ENCODE data around the gene CAMK2N1. TPM values are rescaled to one million over a fixed set of nuclear protein-coding genes. Genes with fewer than 3 reads are reported as not detected.
A peak's percentile ranks its signal among the peaks of the same experiment; 100 is the strongest.

CAMK2N1 gene
- total RNA-seq, 4 donors from 2014 or later: 3.2 to 12.2 (median 8.1) TPM

DNA sequence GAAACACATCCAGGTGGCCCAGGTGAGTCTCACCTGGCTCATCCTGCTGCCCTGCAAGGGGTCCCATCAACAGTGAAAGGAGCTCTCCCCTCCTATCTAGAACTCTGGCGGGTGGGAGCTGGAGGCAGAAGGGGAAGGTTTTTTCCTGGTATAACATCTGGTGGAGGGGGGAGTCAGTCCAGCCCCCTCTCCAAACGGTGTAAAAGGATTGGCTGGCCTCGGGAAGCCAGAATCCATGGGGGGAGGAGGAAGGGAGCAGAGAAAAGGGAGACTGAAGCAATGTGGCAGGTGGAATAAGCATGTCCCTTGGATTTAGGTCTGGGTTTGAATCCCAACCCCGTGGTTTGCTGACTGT is 1.2 kb upstream of the CAMK2N1 start:
- Histone ChIP-seq H3K27ac (no peak overlapping the region), H3K4me1 (peaks cover 14 to 25% of the 10 kb centered on the region in 2 donors), H3K36me3 (no peaks in the 10 kb centered on the region), H3K27me3 (peaks cover 8% of the 10 kb centered on the region), H3K4me3 (replicated peaks in 1 of 3) (no peak overlapping the region), H3K9me3 (no peaks in the 10 kb centered on the region)
- WGBS, 2 donors: 31 to 34% methylated on average over 4 of the region's 4 CpGs
- intact Hi-C loops (cut with DNase I): no loop called here
- TF ChIP-seq, protein P1, sequence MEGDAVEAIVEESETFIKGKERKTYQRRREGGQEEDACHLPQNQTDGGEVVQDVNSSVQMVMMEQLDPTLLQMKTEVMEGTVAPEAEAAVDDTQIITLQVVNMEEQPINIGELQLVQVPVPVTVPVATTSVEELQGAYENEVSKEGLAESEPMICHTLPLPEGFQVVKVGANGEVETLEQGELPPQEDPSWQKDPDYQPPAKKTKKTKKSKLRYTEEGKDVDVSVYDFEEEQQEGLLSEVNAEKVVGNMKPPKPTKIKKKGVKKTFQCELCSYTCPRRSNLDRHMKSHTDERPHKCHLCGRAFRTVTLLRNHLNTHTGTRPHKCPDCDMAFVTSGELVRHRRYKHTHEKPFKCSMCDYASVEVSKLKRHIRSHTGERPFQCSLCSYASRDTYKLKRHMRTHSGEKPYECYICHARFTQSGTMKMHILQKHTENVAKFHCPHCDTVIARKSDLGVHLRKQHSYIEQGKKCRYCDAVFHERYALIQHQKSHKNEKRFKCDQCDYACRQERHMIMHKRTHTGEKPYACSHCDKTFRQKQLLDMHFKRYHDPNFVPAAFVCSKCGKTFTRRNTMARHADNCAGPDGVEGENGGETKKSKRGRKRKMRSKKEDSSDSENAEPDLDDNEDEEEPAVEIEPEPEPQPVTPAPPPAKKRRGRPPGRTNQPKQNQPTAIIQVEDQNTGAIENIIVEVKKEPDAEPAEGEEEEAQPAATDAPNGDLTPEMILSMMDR (IDR thresholded peaks at IDR 0.05): no peak
- TF ChIP-seq POLR2A (IDR thresholded peaks at IDR 0.05): no peak
- no peak for DNase-seq

DNA sequence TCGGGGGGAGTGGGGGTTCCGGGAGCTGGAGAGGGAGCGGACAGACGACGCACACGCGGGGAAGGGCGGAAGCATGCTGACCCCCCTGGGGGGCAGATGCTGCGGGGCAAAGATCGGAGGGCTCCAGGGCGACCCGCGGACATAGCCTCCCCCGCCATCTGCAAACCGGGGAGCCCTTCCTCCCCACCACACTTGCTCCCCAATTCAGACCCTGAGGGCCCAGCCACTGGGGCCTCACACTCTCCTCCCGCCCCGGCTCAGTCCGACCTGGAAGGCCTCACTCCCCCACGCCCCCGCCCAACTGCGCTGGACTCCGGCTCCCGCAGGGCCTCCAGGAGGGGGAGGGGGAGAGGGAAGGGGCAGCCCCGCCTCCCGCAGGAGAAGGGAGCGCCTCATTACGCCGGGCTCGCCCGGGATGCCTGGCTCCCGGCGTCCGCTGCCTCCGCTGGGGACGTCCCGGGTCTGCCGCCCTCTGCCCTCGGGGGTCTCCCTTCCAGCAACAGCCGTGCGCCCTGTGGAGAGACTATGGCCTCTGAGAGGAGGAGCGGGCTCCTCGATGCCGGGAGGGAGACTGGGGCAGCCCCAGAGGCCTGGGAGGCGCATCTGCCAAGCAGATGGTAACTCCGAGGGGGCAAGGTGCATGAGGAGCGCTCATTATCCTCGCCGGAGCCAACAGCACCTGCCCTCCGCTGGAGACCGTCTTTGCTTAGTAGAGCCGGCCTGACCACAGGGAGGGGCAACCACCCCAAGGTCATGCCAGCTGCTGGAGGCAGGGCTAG is 636 bp upstream of the CAMK2N1 start:
- intact Hi-C loops (cut with DNase I): no loop called here

DNA sequence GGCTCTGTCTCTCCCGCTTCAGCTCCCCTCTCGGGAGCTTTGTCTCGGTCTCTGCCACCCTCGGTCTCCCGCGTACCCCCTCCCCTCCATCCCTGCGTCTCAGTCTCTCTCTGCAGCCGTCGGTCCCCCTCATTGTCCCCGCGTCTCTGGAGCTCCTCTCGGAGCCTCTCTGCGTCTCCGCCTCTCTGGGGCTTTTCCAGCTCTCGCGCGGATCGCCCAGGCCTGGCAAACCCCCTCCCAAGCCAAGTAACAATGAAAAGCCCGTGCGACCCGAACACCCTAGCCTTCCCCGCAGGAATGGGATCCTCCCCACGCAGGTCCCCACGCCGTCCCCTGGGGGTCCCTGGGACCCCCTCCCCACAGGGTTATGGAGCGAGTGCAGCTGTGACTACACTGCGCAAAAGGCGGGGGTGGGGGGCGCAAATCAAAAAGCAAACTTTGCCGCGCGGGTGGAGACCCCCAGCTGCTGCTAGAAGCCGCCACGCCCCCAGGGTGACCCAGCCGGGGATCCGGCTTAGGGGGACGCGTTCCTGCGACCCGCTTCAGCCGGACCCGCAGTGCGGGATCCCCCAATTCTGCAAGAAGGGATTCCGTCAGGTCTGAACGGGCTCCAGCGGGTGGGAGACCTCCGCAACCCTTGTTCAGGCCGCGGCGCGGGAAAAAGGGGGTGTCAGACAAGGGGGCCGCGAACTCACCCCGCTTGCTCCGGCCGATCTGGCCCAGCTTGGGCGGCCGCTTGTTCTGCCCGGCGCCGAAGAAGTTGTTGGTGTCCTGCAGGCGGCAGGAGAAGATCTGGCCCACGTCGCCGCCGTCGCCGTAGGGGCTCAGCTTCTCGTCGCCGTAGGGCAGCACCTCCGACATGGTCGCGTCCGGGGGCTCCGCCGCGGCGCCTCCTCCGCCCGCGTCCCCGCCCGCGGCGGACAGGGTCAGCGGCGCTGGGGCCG is 1.2 kb downstream of the CAMK2N1 start:
- Histone ChIP-seq H3K36me3 (no peaks in the 10 kb centered on the region), H3K4me1 (peaks cover 14 to 25% of the 10 kb centered on the region in 2 donors), H3K27ac (no peak overlapping the region), H3K9me3 (no peaks in the 10 kb centered on the region), H3K4me3 (replicated peaks in 1 of 3) (peak overlapping the region; percentile 10 to 59 (median 17)), H3K27me3 (peaks cover 8% of the 10 kb centered on the region)
- TF ChIP-seq POLR2A (IDR thresholded peaks at IDR 0.05): no peak
- TF ChIP-seq, protein P1 (IDR thresholded peaks at IDR 0.05): no peak
- intact Hi-C loops (cut with DNase I): no loop called here
- peak in 1 of 2 donors; percentile 34 for DNase-seq
- WGBS, 2 donors: 0 to 2% methylated on average over 24 to 55 of the region's 89 CpGs

More for the DNA sequence above, 636 bp upstream of the CAMK2N1 start:
- peak overlapping the region; percentile 4 to 59 (median 23) for H3K4me3 ChIP-seq (replicated peaks in 1 of 3)
- no peaks in the 10 kb centered on the region for H3K9me3 ChIP-seq
- peak overlapping the region; percentile 18 to 50 (median 32) for H3K27ac ChIP-seq
- no peaks in the 10 kb centered on the region for H3K36me3 ChIP-seq
- H3K27me3 ChIP-seq: peaks cover 8% of the 10 kb centered on the region
- whole genome bisulfite sequencing, 2 donors: 13% methylated on average over 11 of the region's 51 CpGs; no CpG with 5 or more reads in 1 of the 2 donors
- TF ChIP-seq, protein P1 (IDR thresholded peaks at IDR 0.05): no peak
- no peak for TF ChIP-seq POLR2A (IDR thresholded peaks at IDR 0.05)
- H3K4me1 ChIP-seq: peaks cover 14 to 25% of the 10 kb centered on the region in 2 donors
- peak; percentile 71 to 87 for DNase-seq

DNA sequence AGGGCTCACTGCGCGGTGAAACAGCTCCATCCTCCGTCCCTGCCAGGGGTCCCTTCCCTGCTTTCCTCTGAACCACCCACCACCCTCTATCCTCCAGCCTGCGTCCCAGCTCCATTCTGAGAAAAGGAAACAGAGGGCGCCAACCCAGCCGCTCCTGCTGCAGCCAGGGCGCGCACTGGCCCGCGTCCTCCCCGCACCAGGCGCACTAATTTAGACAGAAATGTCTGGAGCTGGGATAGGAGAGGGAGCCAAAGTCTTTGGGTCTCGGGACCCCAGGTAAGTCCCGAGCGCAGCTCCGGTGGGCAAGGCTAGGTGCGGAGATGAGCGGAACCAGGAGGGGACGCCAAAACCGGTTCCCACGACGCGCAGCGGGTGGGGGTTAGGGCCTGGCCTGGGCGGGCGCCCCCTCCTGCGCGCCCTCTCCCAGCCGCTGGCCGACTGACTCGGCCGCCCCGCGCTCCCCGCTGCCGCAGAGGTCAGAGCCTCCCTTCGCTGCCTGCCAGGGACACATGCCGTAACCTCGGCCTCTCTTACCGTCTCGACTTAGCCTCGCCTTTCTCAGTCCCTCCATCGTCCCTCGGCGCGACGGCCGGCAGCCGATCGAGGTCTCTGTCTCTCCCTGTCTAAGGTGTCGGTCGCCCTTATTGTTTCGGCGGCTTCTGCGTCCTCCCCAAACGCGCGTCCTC is 2.0 kb downstream of the CAMK2N1 start:
- intact Hi-C loops (cut with DNase I): no loop called here
- peaks cover 14 to 25% of the 10 kb centered on the region in 2 donors for H3K4me1 ChIP-seq
- peak overlapping the region; percentile 10 to 59 (median 17) for H3K4me3 ChIP-seq (replicated peaks in 1 of 3)
- H3K27me3 ChIP-seq: peaks cover 8% of the 10 kb centered on the region
- H3K9me3 ChIP-seq: no peaks in the 10 kb centered on the region
- no peak overlapping the region for H3K27ac ChIP-seq
- TF ChIP-seq POLR2A (IDR thresholded peaks at IDR 0.05): no peak
- TF ChIP-seq, protein P1 (IDR thresholded peaks at IDR 0.05): no peak
- no peaks in the 10 kb centered on the region for H3K36me3 ChIP-seq
- WGBS, 2 donors: 5 to 8% methylated on average over 46 to 52 of the region's 58 CpGs
- peak in 1 of 2 donors; percentile 28 for DNase-seq
